ENCODE data around the gene UBE2O.

The UBE2O gene

DNA sequence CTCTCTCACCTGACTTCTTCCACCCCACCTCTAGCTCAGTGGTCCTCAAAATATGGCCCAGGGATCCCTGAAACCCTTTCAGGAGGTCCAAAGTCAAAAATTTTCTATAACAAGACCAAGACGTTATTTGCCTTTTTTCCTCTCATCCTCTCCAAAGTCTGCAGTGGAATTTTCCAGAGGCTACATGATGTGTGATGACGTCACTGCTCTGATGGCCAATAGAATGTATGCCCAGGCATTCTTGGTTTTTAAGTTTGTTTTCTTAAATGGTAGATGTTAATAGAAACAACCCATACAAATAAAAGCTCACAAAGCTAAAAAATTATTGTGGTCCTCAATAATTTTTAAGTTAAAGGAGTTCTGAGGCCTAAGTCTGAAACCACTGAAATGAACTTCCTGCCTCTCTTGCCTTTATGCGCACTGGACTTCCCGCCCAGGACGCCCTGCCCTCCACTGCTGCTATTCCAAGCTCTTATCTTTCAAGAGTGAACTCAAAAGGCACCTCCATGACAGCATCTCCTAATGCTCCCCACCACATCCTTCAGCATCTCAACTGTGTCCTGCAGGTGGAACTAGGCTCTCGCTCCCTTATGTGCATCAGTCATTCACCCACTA lies 13.5 kb downstream of the UBE2O start:
- DNase-seq (ENCODE audit: low spot score): no peak

DNA sequence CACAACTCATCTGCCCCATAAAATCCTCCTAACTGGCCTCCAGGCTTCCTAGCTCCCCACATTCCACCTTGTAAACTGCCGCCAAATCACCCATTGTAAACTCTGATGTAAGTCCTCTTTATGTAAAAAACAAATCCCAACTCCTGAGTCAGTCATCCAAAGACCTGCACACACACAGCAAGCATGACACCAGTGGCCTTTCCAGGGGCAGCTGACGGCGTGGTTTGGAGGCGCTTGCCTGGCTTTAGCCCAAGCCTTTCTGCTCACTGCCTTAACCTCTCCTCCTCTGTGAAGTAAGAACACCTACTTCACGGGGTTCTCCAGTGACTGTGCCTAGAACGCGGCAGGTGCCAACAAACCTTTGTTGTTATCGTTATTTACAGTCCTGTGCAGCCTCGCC lies 14.0 kb downstream of the UBE2O start:
- DNase-seq (ENCODE audit: low spot score): no peak

DNA sequence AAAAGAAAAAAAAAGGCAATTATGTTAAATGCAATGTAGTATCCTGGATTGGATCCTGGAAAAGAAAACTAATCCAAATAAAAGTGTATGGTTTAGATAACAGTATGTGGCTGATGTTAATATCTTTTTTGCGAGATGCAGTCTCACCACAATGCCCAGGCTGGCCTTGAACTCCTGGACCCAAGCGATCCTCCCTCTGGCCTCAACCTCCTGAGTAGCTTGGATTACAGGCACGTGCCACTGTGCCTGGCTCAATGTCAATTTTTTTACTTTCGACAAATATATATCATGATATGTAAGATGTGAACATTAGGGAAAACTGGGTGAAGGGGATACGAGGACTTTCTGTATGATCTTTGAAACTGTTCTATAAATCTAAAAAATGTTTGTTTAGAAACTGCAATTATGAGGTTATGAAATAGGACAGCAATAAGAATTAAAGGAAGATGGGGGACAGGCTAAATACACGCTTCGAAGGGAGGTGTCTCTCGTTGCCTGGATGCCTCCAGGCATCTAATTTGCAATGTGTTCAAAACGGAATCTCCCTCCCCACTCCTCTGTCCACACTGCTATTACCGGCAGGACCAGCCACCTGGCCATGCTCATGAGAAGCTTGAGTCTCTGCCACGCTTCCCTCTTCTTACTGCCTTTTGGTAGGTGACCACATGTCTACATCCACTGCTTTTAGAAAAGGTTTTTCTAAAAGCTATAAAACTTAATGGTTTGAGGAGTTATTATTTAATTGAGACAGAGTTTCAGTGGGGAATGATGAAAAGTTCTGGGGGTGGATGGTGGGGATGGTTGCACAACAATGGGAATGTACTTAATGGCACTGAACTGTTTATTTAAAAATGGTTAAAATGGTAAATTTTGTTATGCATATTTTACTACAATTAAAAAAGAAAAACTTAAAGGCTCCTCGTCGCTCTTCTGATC lies 15.2 kb downstream of the UBE2O start:
- no peak for DNase-seq (ENCODE audit: low spot score)

DNA sequence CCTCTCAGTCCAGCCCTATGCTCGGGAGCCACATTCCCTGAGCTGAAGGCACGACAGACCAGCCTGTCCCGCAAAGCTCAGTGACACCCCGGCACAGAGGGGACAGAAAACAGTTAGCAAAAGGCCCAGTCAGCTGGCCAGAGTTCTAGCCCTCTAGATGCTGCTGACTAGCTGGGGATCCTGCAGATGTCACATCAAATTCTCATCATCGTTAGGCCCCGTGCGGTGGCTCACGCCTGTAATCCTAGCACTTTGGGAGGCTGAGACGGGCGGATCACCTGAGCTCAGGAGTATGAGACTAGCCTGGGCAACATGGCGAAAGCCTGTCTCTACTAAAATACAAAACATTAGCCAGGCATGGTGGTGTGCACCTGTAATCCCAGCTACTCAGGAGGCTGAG lies 17.2 kb downstream of the UBE2O start:
- DNase-seq (ENCODE audit: low spot score): no peak

DNA sequence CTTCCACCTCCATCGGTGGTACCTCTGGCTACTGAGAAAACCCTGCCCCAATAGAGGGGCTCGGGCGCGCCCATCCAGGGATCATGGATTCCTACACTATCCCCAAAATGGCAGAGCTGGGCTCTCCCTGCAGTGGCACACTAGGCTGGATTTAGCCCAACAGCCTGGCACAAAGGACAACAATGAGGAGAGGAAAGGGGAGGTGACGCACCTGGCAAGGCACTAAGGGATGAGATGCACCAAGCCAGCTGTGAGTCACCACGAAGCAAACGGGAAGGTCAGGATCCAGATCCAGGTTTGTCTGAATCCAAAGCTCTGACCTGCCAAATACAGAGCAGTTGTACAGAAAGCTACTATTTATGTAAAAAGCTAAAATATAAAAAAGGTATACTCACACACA lies 18.1 kb downstream of the UBE2O start:
- DNase-seq (ENCODE audit: low spot score): no peak

DNA sequence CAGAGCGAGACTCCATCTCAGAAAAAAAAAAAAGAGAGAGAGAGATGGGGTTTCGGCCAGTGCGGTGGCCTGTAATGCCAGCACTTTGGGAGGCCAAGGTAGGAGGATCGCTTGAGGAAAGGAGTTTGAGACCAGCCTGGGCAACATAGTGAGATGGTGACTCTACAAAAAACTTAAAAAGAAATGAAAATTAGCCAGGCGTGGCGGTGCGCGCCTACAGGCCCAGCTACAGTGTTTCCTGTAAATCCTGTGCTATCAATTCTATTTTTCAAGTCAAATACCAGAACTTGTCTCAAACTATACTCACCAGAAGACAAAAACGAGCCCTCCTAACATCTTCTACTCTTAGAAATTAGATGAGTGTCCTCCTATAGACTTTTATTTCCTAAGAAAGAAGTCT lies 19.3 kb downstream of the UBE2O start:
- no peak for DNase-seq (ENCODE audit: low spot score)

DNA sequence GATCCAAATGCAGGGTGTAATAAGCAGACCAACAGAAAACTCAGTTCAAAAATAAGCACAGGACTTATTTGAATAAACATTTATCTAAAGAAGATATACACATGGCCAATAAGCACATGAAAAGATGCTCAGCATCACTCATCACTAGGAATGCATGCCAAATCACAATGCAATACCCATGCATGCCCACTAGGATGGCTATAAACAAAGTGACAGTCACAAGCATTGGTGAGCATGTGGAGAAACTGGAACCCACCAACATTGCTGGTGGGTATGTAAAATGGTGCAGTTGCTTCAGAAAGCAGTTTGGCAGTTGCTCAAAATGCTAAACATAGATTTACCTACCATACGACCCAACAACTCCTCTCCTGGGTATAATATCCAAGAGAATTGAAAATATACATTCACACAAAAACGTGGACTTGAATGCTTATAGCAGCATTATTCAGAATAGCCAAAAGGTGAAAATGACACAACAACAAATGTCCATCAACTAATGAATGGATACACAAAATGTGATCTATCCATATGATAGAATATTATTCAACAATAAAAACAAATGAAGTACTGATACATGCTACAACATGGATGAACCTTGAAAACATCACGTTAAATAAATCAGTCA lies 20.1 kb downstream of the UBE2O start:
- no peak for DNase-seq (ENCODE audit: low spot score)

DNA sequence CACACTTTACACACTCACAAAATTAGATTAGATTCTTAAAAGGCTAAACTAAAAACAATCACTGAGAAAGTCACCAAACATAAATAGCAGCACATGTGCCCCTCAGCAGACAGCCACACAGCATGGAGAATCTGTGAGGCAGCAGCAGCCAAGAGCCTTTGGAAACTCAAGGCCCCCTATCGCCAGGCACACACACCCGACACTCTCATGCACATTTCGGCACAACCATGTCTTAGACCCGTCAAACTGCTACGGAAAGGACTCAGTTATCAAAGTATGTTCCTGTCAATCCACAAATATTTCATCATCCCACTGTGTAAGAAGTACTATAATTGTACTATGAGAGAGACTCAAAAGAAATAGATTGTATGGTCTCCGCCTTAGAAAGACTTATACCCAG lies 20.9 kb downstream of the UBE2O start:
- DNase-seq (ENCODE audit: low spot score): no peak

DNA sequence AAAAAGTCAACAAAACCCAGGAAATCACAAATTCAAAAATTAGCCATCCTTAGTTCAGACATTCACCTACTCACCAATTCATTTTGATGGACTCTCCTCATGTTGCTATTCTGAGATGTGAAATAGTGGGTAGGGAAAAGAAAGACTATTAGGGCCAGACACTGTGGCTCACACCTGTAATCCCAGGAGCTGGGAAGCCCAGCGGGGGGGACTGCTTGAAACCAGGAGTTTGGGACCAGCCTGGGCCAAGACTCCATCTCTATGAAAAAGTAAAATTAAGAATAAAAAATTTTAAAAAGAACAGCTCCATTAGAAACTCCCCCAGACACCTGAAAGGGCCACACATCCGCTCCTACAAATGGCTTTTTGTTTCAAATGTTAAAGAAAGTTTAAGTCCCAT lies 21.4 kb downstream of the UBE2O start:
- DNase-seq (ENCODE audit: low spot score): no peak

DNA sequence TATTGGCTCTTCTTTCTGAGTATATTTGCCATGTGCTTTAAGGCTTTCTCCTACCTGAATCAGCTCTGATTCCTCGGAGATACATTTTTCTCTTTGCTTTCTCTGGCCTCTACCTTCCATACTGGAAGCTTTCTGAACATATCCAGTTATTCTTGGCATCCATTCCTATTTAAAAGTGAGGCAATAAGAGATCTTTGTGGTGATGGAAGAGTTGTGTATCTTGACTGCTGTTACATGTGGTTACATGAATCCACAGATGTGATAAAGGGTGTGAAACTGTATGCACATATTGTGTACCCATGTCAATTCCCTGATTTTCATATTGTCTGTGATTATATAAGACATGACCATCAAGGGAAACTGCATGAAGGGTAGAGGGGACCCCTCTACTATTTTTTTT lies 24.4 kb downstream of the UBE2O start:
- DNase-seq (ENCODE audit: low spot score): no peak

DNA sequence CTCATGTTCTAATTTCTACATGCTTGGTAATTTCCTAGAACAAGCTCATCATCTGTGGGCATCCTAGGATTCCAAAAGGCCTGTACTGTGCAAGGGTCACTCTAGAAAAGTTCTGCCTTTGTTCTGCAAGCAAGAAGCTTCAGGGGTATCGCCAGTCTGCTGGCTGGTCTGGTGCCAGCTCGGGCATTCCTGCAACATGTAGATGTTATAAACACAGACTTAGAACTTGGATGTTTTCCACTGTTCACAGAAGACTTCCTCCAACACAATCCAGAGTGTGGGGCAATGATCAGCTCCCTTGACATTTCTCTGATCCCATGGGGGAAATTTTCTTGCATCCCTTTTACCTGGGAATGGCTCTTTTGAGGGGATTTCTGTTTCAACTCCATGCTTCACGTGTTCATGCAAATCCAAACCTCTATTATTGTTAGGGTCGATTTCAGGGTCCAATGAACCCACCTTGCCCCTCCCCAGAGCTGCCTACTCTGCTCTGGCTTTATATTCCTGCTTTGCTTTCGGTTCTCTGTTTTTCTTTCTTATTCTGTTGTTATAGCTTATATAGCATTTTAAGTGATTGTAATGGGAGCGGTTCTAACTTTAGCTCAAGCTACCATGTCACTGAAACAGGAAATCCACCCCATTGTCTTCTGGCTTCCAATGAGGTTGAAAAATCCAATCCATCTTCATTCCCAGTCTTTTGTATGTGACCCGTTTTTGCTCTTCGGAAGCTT lies 25.3 kb downstream of the UBE2O start:
- no peak for DNase-seq (ENCODE audit: low spot score)

DNA sequence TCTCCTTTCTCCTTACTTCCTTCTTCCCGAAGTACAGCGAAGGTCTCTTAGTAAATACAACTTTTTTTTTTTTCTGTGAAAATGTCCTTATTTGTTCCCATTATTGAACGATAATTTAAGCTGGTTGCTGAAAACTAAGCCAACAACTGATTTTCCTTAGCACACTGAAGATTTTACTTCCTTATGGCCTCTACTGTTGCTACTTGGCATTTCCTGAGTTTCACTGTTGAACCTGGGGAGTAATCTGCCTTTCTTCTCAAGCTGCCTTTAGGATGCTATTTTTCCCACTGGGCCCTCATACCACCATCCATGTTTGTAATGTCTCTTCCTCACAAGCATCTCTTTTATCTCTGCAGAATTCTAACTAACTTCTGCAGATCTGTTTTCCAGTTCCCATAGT lies 26.1 kb downstream of the UBE2O start:
- DNase-seq (ENCODE audit: low spot score): no peak

DNA sequence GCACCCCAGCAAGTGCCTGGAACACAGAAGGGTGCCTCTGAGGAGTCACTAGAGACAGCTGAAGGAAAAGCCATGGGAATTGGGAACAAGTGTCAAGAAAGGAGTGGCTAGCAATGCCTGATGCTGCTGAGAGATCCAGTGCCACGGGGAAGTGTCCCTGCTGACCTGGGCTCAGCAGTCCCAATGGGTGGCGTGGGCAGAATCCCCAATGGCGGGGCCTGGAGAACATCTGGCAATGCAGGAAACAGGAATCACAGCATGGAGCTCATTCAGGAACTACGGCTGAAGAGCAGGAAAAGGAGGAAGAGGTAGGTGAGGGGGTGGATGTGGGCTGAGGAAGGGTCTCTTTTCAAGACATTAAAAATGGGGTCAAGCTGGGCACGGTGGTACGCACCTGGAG lies 30.1 kb downstream of the UBE2O start:
- DNase-seq (ENCODE audit: low spot score): no peak

DNA sequence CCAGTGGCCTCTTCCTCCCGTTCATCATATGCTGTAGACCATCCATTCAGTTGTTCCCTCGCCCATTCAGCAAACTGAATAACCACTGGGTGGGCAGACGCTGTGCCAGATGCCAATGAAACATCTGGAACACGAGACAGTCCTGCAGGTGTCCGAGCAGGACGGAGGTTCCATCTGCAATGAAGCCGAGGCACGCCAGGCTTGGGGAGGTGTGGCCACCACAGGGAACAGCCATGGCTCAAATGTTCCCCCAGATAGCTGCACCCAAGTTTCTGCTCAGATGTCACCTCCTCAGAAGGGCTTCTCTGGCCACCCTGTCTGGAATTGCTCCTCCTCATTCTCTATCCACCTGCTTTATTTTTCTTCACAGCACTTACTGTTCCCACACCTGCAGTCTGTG lies 30.5 kb downstream of the UBE2O start:
- no peak for DNase-seq (ENCODE audit: low spot score)

DNA sequence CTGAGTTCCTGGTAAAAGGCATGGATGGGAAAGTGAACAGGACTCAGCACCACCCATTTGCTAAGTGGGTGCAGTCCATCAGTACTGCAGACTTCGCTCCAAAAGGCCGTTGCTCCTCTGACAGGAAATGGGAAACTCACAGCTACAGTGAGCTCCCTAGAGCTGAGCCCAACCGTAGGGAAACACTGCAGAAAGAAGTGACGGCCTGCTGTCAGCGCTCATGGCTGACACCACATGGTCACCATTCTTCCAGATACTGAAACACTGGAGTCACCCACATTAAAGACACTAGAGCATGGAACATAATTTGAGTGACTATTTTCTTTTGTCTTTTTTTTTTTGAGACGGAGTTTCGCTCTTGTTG lies 31.9 kb downstream of the UBE2O start:
- DNase-seq (ENCODE audit: low spot score): no peak

DNA sequence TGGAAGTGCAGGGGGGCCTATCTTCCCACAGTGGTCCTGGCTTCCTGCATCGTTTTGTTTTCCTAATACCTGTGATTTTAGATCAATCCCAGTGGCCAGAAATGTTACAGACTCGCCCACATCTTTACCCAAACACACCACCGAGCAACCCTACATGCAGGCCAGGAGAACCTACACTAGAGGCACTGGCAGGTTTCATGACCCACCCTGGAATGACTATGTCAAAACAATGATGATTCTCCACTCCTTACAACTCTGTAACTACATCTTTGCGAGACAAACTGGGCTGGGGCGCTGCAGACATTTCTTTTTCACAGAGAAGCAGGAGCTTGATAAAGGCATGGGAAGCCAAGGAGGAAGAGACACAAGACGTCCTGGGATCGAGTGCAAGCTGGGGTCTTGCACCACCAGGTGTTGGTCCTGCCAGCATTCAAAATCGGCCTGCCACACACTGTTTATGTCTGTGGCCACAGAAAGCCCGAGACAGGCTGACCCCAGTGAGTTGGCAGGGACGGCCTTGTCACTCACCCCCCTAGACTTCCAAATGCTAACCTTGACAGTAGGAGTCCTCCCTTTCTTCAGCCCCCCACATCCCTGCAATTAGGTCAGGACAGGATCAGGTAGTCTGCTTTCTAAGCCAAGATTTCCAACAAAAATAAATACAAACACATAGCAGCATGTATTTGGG lies 32.5 kb downstream of the UBE2O start:
- no peak for DNase-seq (ENCODE audit: low spot score)

DNA sequence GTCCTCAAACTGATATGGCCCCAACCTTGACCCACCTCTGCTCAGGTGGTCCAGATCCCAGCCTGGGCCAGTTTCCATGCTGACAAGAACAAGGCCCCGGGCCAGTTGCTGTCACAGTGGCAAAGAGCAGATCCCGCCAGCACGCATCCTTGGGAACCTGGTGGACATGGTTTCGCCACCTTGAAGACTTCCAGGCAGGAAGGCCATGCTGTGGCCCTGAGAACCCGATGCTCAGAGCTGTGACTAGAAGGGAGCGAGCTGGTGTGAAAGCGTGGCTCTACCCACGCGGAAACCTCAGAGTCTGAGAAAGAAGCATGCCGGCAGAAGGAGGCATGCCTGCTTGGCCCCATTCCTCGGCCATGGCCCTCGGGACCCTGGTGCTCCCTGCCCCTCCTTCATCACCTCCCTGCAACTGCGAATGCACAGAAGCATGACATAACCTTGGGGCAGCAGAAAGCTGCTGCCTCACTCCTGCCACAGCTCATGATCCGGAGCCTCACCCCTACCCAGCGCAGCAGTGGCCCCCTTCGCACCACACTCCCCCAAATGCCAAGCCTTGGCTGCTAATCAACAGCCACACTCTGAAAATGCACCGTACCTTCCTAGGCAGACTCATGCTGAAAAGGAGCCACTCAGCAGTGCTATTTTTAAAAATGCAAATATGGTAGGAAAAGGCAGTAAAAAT lies 33.2 kb downstream of the UBE2O start:
- no peak for DNase-seq (ENCODE audit: low spot score)

DNA sequence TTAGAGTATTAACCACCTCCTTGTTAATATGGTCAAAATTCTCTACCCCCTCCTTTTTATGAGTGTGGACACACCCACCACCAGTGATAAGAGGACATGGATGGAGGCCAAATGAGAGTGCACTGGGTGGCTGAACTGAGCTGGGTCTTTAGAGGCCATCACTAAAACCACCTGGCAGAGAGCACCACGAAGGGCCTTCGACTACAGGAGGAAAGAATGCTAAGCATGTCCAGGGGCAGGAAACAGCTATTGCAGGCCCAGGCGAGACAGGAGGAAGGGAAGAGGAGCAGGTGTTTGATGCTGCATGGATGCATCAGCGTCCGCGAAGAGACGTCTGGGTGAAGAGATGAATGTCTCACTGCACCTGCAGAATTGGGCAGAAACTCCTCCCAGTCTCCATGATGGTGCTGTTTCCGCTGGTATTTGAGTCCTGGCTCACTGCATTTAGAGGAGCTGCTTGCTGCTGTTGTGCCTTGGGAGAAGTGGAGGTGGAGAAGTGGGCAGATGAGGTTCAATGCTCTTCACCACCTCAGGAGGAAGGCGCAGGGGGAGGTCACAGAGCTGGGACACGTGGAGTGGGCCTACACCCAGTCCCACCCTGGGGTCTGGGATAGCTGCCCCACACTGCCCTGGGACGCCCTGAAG lies 35.3 kb downstream of the UBE2O start:
- DNase-seq (ENCODE audit: low spot score): no peak

DNA sequence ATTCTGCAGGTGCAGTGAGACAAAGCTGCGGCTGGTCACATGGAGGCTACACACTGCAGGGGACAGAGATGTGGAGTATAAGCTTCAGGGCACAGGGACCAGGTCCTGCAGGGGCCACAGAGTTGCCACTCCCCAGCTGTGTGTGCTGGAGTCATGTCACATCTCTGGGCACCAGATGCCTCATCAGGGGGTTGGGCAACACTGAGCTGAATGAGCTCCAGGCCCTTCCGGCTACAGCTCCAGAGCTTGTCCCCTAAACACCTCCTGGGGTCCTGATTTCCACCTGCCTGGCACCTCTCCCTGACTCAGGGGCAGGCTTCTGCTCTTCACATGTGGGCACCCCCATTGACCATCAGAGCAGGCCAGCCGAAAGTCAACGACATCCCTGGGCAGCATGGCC lies 36.1 kb downstream of the UBE2O start:
- no peak for DNase-seq (ENCODE audit: low spot score)

DNA sequence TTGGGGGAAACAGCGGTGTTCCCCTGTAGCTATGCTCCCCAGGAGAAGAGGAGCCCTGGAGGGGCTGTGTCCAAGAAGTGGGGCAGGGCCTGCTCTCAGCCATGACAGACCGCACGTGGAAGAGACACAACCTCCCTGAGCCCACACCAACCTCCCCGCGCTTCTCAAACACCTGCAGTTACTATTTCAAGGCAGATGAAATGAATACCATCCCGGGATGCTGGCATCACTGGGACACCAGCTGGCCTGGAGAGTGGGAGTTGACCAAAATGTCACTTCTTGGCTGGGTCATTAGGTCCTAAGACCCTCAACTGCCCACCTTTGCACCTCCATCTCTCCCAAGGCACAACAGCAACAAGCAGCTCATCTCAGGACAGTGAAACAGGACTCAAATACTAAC lies 36.5 kb downstream of the UBE2O start:
- no peak for DNase-seq (ENCODE audit: low spot score)

DNA sequence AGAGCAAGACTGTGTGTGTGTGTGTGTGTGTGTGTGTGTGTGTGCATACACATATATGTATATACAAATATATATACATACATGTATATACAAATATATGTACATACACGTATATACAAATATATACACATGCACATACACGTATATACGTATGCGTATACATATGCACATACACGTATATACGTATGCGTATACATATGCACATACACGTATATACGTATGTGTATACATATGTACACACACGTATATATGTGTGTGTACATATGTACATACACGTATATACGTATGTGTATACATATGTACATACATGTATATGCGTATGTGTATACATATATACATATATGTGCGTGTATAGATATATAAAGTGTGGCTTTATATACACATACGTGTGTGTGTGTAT lies 37.2 kb downstream of the UBE2O start:
- no peak for DNase-seq (ENCODE audit: low spot score)

Data from D341Med (cell line).